ENCODE results near the gene TLE3. TPM values are rescaled to one million over a fixed set of nuclear protein-coding genes. Genes with fewer than 3 reads are reported as not detected.

Gene TLE3
- total and polyA plus RNA-seq, 11 donors: 4.8 to 49.6 (median 16.4) TPM

DNA sequence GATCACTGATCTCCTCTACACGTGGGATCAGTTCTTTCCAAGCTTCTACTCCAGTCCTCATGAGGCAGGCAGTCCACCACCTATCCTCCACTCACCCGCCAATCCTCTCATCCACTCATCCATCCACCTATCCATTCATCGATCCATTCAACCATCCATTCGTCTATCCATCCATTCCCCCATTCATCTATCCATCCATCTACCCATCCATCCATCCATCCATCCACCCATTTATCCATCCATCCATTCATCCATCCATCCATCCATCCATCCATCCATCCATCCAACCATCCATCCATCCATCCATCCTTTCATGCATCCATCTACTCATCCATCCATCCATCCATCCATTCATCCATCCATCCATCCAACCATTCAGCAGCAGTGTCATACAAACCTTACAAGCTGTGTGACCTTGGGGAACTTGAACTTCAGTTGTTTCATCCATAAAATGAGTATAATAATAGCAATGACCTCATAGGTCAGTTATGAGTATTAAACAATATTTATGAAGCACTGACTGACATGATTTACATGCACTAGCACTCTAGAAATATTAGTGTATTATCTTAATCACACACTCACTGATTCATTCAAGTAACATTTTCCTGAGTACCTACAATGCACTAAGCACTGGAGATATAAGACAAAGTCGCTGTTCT lies 55.0 kb downstream of the TLE3 start:
- TF ChIP-seq, protein P1, sequence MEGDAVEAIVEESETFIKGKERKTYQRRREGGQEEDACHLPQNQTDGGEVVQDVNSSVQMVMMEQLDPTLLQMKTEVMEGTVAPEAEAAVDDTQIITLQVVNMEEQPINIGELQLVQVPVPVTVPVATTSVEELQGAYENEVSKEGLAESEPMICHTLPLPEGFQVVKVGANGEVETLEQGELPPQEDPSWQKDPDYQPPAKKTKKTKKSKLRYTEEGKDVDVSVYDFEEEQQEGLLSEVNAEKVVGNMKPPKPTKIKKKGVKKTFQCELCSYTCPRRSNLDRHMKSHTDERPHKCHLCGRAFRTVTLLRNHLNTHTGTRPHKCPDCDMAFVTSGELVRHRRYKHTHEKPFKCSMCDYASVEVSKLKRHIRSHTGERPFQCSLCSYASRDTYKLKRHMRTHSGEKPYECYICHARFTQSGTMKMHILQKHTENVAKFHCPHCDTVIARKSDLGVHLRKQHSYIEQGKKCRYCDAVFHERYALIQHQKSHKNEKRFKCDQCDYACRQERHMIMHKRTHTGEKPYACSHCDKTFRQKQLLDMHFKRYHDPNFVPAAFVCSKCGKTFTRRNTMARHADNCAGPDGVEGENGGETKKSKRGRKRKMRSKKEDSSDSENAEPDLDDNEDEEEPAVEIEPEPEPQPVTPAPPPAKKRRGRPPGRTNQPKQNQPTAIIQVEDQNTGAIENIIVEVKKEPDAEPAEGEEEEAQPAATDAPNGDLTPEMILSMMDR (IDR thresholded peaks at IDR 0.05): no peak
- no peak for TF ChIP-seq POLR2A (IDR thresholded peaks at IDR 0.05)
- peaks cover 0 to 3% (median 0%) of the 10 kb centered on the region in 9 donors for H3K36me3 ChIP-seq
- no peaks in the 10 kb centered on the region for H3K4me1 ChIP-seq
- intact Hi-C loops (cut with DNase I): no loop called here
- DNase-seq (no peak), ATAC-seq (no peak)
- H3K9me3 ChIP-seq: no peaks in the 10 kb centered on the region
- no peak overlapping the region for H3K27ac ChIP-seq
- WGBS, 4 donors: 90 to 93% (median 92%) methylated on average over 5 of the region's 5 CpGs
- no peak overlapping the region for H3K4me3 ChIP-seq
- H3K27me3 ChIP-seq: peaks cover 0 to 4% (median 0%) of the 10 kb centered on the region in 9 donors

DNA sequence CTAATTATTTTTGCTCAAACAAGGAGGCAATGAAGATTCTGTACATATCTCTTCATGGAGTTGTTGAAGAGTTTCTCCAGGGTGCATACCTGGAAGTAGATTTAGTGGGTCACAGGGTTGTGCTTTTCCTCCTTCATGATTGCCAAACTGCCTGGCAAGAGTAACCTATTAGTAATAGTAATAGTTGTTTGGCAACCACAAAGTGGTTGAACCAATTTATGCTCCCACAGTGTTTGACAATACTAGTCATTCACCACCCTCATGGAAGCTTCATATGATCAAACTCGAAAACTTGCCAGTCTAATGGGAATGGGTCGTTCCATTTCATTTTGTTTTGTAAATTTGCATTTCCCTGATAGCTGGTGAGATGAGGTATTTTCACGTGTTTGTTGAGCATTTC lies 57.8 kb downstream of the TLE3 start:
- H3K27me3 ChIP-seq: peaks cover 0 to 5% (median 0%) of the 10 kb centered on the region in 9 donors
- no peaks in the 10 kb centered on the region for H3K9me3 ChIP-seq
- DNase-seq: no peak
- H3K4me1 ChIP-seq: no peaks in the 10 kb centered on the region
- no peak for ATAC-seq
- no peak overlapping the region for H3K27ac ChIP-seq
- H3K36me3 ChIP-seq: no peaks in the 10 kb centered on the region
- no peak for TF ChIP-seq POLR2A (IDR thresholded peaks at IDR 0.05)
- TF ChIP-seq, protein P1 (IDR thresholded peaks at IDR 0.05): no peak
- intact Hi-C loops (cut with DNase I): no loop called here
- no peak overlapping the region for H3K4me3 ChIP-seq
- 72 to 85% (median 78%) methylated on average over 3 of the region's 3 CpGs for WGBS, 4 donors

DNA sequence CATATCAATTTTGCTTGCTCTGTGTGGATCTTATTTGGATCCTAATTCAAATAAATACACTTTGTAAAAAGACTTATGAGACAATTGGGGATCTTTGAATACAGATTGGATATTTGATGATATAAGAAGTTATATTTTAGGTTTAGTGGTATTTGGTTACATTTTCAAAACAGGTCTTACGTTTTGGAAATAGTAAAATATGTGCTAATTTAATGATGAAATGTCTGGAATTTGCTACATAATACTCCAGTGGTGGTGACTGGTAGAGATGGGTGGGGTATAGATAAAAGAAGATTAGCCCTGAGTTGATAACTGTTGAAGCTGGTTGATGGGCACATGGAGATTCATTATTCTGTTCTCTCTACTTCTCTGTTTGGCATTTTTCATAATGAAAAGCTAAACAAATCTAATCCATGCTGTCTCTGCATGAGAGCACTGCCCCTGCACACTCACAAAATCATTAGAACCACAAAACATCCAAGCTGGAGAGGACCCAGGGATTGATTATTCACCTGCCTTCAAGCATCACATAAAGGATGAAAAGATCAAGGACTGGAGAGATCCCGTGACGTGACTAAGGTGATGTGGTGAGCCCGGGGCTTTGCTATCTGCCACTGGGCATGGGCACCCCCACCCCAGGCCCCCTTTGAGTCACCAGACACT lies 58.9 kb downstream of the TLE3 start:
- Histone ChIP-seq H3K4me1 (peaks cover 0 to 1% (median 0%) of the 10 kb centered on the region in 12 donors), H3K4me3 (no peak overlapping the region), H3K9me3 (no peaks in the 10 kb centered on the region), H3K27ac (no peak overlapping the region), H3K36me3 (no peaks in the 10 kb centered on the region), H3K27me3 (peaks cover 0 to 12% (median 1%) of the 10 kb centered on the region in 9 donors)
- TF ChIP-seq, protein P1 (IDR thresholded peaks at IDR 0.05): no peak
- no peak for TF ChIP-seq POLR2A (IDR thresholded peaks at IDR 0.05)
- intact Hi-C loops (cut with DNase I): no loop called here
- ATAC-seq: no peak
- DNase-seq: peak in 1 of 5 donors; percentile 11
- 62 to 73% (median 68%) methylated on average over 4 of the region's 4 CpGs for WGBS, 4 donors

DNA sequence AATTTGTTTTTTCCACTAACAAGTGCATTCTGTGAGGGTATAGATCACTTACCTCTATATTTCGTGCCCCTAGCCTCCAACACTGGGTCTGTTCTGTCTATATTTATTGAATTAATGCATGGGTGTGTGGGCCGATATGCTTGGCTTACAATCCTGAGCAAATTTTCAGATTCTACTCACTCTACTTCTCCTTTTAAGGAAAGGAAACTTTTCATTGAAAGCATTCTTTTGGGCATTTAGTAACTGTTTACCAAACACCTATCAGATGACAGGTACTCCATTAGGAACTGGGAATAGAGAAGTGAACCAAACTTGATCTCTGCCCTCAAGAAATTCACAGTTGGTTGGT lies 60.5 kb downstream of the TLE3 start:
- intact Hi-C loops (cut with DNase I): no loop called here
- DNase-seq (no peak), ATAC-seq (no peak)
- Histone ChIP-seq H3K4me3 (no peak overlapping the region), H3K27ac (no peak overlapping the region), H3K4me1 (peaks cover 0 to 9% (median 0%) of the 10 kb centered on the region in 12 donors), H3K27me3 (peaks cover 0 to 28% (median 12%) of the 10 kb centered on the region in 9 donors), H3K36me3 (no peaks in the 10 kb centered on the region), H3K9me3 (no peaks in the 10 kb centered on the region)
- TF ChIP-seq, protein P1 (IDR thresholded peaks at IDR 0.05): no peak
- TF ChIP-seq POLR2A (IDR thresholded peaks at IDR 0.05): no peak
- whole genome bisulfite sequencing, 4 donors: 90 to 100% (median 93%) methylated on average over 2 of the region's 2 CpGs
